Effector CD4-positive, alpha-beta T cell (primary cell): ENCODE measurements around the gene ZNF556. TPM values are rescaled to one million over a fixed set of nuclear protein-coding genes. Genes with fewer than 3 reads are reported as not detected.
A peak's percentile ranks its signal among the peaks of the same experiment; 100 is the strongest.

Experiments
- DNase-seq: peaks from one replicate; pipeline ENCODE4 v3.0.0-alpha.2; 2020
- total RNA-seq: gene quantifications from one replicate; lab custom pipeline; 2026; lab: John Stamatoyannopoulos, UW

The ZNF556 gene
- total RNA-seq, result not detected

- DNase-seq, result no peak
Measured at GRCh38 chr19:2867025-2867991, at the start of gene ZNF556. Gene ZNF556, plus strand, starts transcription at chr19:2867335. Its CDS starts 87 bp downstream, at chr19:2867422.

GRCh38 chr19:2819540-2820111 is 47.5 kb upstream of the ZNF556 start, which contains the start of gene ZNF554:
Gene ZNF554, plus strand, starts transcription at chr19:2819868. Its CDS starts 204 bp downstream, at chr19:2820072.
- DNase-seq, result peak; percentile 99

GRCh38 chr19:2820112-2820702 is 46.9 kb upstream of the ZNF556 start:
- no peak for DNase-seq

GRCh38 chr19:2822846-2823245 is 44.3 kb upstream of the ZNF556 start:
- DNase-seq, result no peak

GRCh38 chr19:2823646-2824045 is 43.5 kb upstream of the ZNF556 start:
- DNase-seq, result no peak

- no peak for DNase-seq
Measured at GRCh38 chr19:2824129-2824528, 43.0 kb upstream of the ZNF556 start.

- no peak for DNase-seq
Measured at GRCh38 chr19:2827022-2827421, 40.1 kb upstream of the ZNF556 start.

GRCh38 chr19:2827840-2828489 is 39.2 kb upstream of the ZNF556 start:
- DNase-seq, result no peak

GRCh38 chr19:2834294-2834871 is 32.8 kb upstream of the ZNF556 start:
- no peak for DNase-seq

- DNase-seq, result no peak
Measured at GRCh38 chr19:2837430-2837829, 29.7 kb upstream of the ZNF556 start.

GRCh38 chr19:2840794-2841791 is 26.0 kb upstream of the ZNF556 start, which contains the start of gene ZNF555:
Gene ZNF555, plus strand, starts transcription at chr19:2841475. Its CDS starts 98 bp downstream, at chr19:2841573.
- DNase-seq, result peak; percentile 99

GRCh38 chr19:2841855-2842574 is 25.1 kb upstream of the ZNF556 start:
- no peak for DNase-seq

- DNase-seq, result no peak
Measured at GRCh38 chr19:2845107-2845506, 22.0 kb upstream of the ZNF556 start.

GRCh38 chr19:2846180-2846894 is 20.8 kb upstream of the ZNF556 start:
- no peak for DNase-seq

- no peak for DNase-seq
Measured at GRCh38 chr19:2847507-2847906, 19.6 kb upstream of the ZNF556 start.

- DNase-seq, result no peak
Measured at GRCh38 chr19:2848616-2849015, 18.5 kb upstream of the ZNF556 start.

GRCh38 chr19:2850256-2850925 is 16.7 kb upstream of the ZNF556 start:
- DNase-seq, result no peak

GRCh38 chr19:2852598-2852997 is 14.5 kb upstream of the ZNF556 start:
- DNase-seq, result no peak

- DNase-seq, result no peak
Measured at GRCh38 chr19:2853015-2853606, 14.0 kb upstream of the ZNF556 start.
